Ascending aorta (tissue), 2 donors: Measurements from ENCODE around the gene GULP1. TPM values are rescaled to one million over a fixed set of nuclear protein-coding genes. Genes with fewer than 3 reads are reported as not detected.

Source experiments
- DNase-seq, 2 donors: peaks; one replicate each; pipeline ENCODE4 v3.0.0-alpha.2; 2019; ENCODE audit warnings: low spot score in 2 of 2
- H3K27ac ChIP-seq, 2 donors: fragments of 200-600 bp; sonication (generic); one replicate each; pipeline ENCODE4 v1.5.1; 2016 to 2017; ENCODE audit warnings: mild to moderate bottlenecking in 1 of 2
- H3K27me3 ChIP-seq: fragments of 200-600 bp; sonication (generic); one replicate; pipeline ENCODE4 v1.5.1; 2017
- H3K36me3 ChIP-seq, 2 donors: fragments of 200-600 bp; sonication (generic); one replicate each; pipeline ENCODE4 v1.5.1; 2016
- H3K4me1 ChIP-seq, 2 donors: fragments of 200-600 bp; sonication (generic); one replicate each; pipeline ENCODE4 v1.5.1; 2016 to 2017; ENCODE audit warnings: mild to moderate bottlenecking in 1 of 2
- H3K4me3 ChIP-seq, 2 donors: fragments of 200-600 bp; sonication (generic); one replicate each; pipeline ENCODE4 v1.5.1; 2016 to 2017; ENCODE audit warnings: mild to moderate bottlenecking in 1 of 2
- H3K9me3 ChIP-seq, 2 donors: fragments of 200-600 bp; sonication (generic); one replicate each; pipeline ENCODE4 v1.5.1; 2016
- CTCF ChIP-seq, 3 experiments: fragments of 200-600 bp in 2 of 3; fragments of 450-650 bp in 1 of 3; sonication (generic) in 2 of 3; IDR thresholded peaks; one replicate each; pipeline ENCODE4 v1.5.1; 2016 to 2019; ENCODE audit warnings: antibody characterized with exemption in 3 of 3, mild to moderate bottlenecking in 1 of 3, moderate library complexity in 1 of 3
- intact Hi-C: fragments of 100-400 bp; cut with DNase I; formaldehyde crosslinking; loops from one replicate; pipeline ENCODE4 v1.15.1; 2023
- total RNA-seq: library from RNA; depleted of rRNA; stranded (reverse); fragments of >200 nt; gene quantifications from one replicate; pipeline ENCODE4 v1.1.0, GENCODE V29; 2016

GULP1 gene
- total RNA-seq, 1 donor from 2014 or later = 67.8 TPM

- Histone ChIP-seq H3K4me1 (peaks cover 0 to 15% of the 10 kb centered on the region in 2 donors), H3K27me3 (no peaks in the 10 kb centered on the region), H3K27ac (no peak overlapping the region), H3K4me3 (no peak overlapping the region), H3K36me3 (no peaks in the 10 kb centered on the region), H3K9me3 (no peaks in the 10 kb centered on the region)
- DNase-seq = no peak
- no peak for TF ChIP-seq CTCF (IDR thresholded peaks at IDR 0.05)
- intact Hi-C loops = no loop called here
Observed at GRCh38 chr2:188303363-188304031, 11.8 kb downstream of the GULP1 start.

- no peak for TF ChIP-seq CTCF (IDR thresholded peaks at IDR 0.05)
- DNase-seq = no peak
- H3K36me3 ChIP-seq = no peaks in the 10 kb centered on the region
- H3K27me3 ChIP-seq = no peaks in the 10 kb centered on the region
- no peak overlapping the region for H3K27ac ChIP-seq
- H3K4me1 ChIP-seq = peaks cover 0 to 15% of the 10 kb centered on the region in 2 donors
- H3K9me3 ChIP-seq = no peaks in the 10 kb centered on the region
- intact Hi-C loops = no loop called here
- no peak overlapping the region for H3K4me3 ChIP-seq
Observed at GRCh38 chr2:188305271-188305670, 13.6 kb downstream of the GULP1 start.

GRCh38 chr2:188306271-188306670 lies 14.6 kb downstream of the GULP1 start:
- peaks cover 0 to 15% of the 10 kb centered on the region in 2 donors for H3K4me1 ChIP-seq
- peak overlapping the region in 1 of 2 donors; percentile 5 for H3K27ac ChIP-seq
- DNase-seq = no peak
- no peaks in the 10 kb centered on the region for H3K27me3 ChIP-seq
- H3K9me3 ChIP-seq = no peaks in the 10 kb centered on the region
- intact Hi-C loops = no loop called here
- H3K4me3 ChIP-seq = no peak overlapping the region
- no peaks in the 10 kb centered on the region for H3K36me3 ChIP-seq
- TF ChIP-seq CTCF (IDR thresholded peaks at IDR 0.05) = no peak

GRCh38 chr2:188307850-188308283 lies 16.2 kb downstream of the GULP1 start:
- Histone ChIP-seq H3K27me3 (no peaks in the 10 kb centered on the region), H3K4me1 (peaks cover 0 to 13% of the 10 kb centered on the region in 2 donors), H3K27ac (no peak overlapping the region), H3K4me3 (no peak overlapping the region), H3K9me3 (no peaks in the 10 kb centered on the region), H3K36me3 (no peaks in the 10 kb centered on the region)
- no peak for TF ChIP-seq CTCF (IDR thresholded peaks at IDR 0.05)
- intact Hi-C loops = no loop called here
- DNase-seq = no peak

GRCh38 chr2:188308483-188308882 lies 16.8 kb downstream of the GULP1 start:
- H3K4me3 ChIP-seq = no peak overlapping the region
- H3K4me1 ChIP-seq = peaks cover 0 to 8% of the 10 kb centered on the region in 2 donors
- H3K27ac ChIP-seq = no peak overlapping the region
- DNase-seq = no peak
- H3K36me3 ChIP-seq = no peaks in the 10 kb centered on the region
- H3K9me3 ChIP-seq = no peaks in the 10 kb centered on the region
- intact Hi-C loops = no loop called here
- no peaks in the 10 kb centered on the region for H3K27me3 ChIP-seq
- no peak for TF ChIP-seq CTCF (IDR thresholded peaks at IDR 0.05)
